GM18499 (cell line): ENCODE measurements around the gene USP48.
"Not testable (repeated sequence)": the region's sequence is repeated elsewhere in the genome, so short reads cannot be mapped to it uniquely, and the experiment has no call there.

Source experiments
- ATAC-seq: cut with Tn5 transposase; IDR thresholded peaks from one replicate; pipeline ENCODE4 v1.9.1; 2021; ENCODE audit warnings: moderate number of reproducible peaks; ENCODE audit not compliant: insufficient read depth, unreplicated experiment

USP48 gene

GRCh38 chr1:21706151-21706835 lies 76.7 kb downstream of the USP48 start:
- ATAC-seq: no peak

GRCh38 chr1:21705303-21705980 lies 77.5 kb downstream of the USP48 start:
- ATAC-seq: no peak

- ATAC-seq: no peak
Measured at GRCh38 chr1:21704145-21704544, 78.8 kb downstream of the USP48 start.

GRCh38 chr1:21703318-21703963 lies 79.5 kb downstream of the USP48 start:
- ATAC-seq: no peak

- ATAC-seq: no peak
Measured at GRCh38 chr1:21702780-21703179, 80.2 kb downstream of the USP48 start.

- ATAC-seq: no peak
Measured at GRCh38 chr1:21701401-21701800, 81.5 kb downstream of the USP48 start.

GRCh38 chr1:21700094-21700493 lies 82.9 kb downstream of the USP48 start:
- no peak for ATAC-seq

GRCh38 chr1:21696931-21697330 lies 86.0 kb downstream of the USP48 start:
- ATAC-seq: no peak

- ATAC-seq: no peak
Measured at GRCh38 chr1:21693732-21694131, 89.2 kb downstream of the USP48 start.

- ATAC-seq: no peak
Measured at GRCh38 chr1:21691739-21692138, 91.2 kb downstream of the USP48 start.

- no peak for ATAC-seq
Measured at GRCh38 chr1:21689661-21690372, 93.1 kb downstream of the USP48 start.

GRCh38 chr1:21687081-21687529 lies 95.8 kb downstream of the USP48 start:
- no peak for ATAC-seq

- no peak for ATAC-seq
Measured at GRCh38 chr1:21685946-21686678, 96.8 kb downstream of the USP48 start.

- no peak for ATAC-seq
Measured at GRCh38 chr1:21681426-21681825, 101.5 kb downstream of the USP48 start.

GRCh38 chr1:21680918-21681317 lies 102.0 kb downstream of the USP48 start:
- no peak for ATAC-seq

- no peak for ATAC-seq
Measured at GRCh38 chr1:21680381-21680780, 102.6 kb downstream of the USP48 start.

- no peak for ATAC-seq
Measured at GRCh38 chr1:21677168-21677567, 105.8 kb downstream of the USP48 start.

- no peak for ATAC-seq
Measured at GRCh38 chr1:21674957-21675356, 108.0 kb downstream of the USP48 start.

GRCh38 chr1:21673853-21674252 lies 109.1 kb downstream of the USP48 start:
- not testable (repeated sequence) for ATAC-seq

- ATAC-seq: no peak
Measured at GRCh38 chr1:21673277-21673780, 109.6 kb downstream of the USP48 start.
